HepG2 (cell line): ENCODE results near the gene WNT5B. TPM values are rescaled to one million over a fixed set of nuclear protein-coding genes. Genes with fewer than 3 reads are reported as not detected.

Experiments used
- CEBPZ ChIP-seq: IDR thresholded peaks from 2 replicates; pipeline ENCODE4 v1.6.1; 2012; ENCODE audit warnings: low read length, improper control_type of control experiment
- HINFP ChIP-seq: sonication (generic); formaldehyde crosslinking; IDR thresholded peaks from 2 replicates; pipeline ENCODE4 v1.4.0; 2020; ENCODE audit warnings: low read depth, mild to moderate bottlenecking, missing genetic modification reagents
- IKZF5 ChIP-seq: IDR thresholded peaks from 2 replicates; pipeline ENCODE4 v1.6.1; 2018; ENCODE audit warnings: missing genetic modification reagents, mild to moderate bottlenecking, missing compliant biosample characterization
- PHF21A ChIP-seq: sonication (generic); formaldehyde crosslinking; IDR thresholded peaks from 2 replicates; pipeline ENCODE4 v1.5.0; 2020; ENCODE audit warnings: mild to moderate bottlenecking, missing genetic modification reagents
- RBFOX2 ChIP-seq: fragments of 200-400 bp; formaldehyde crosslinking; IDR thresholded peaks from 2 replicates; pipeline ENCODE4 v1.6.1; 2017; ENCODE audit warnings: low read depth, mild to moderate bottlenecking, low read length
- ZBTB37 ChIP-seq: sonication (generic); formaldehyde crosslinking; IDR thresholded peaks from 2 replicates; pipeline ENCODE4 v1.4.0; 2020; ENCODE audit warnings: mild to moderate bottlenecking, missing genetic modification reagents
- ZNF749 ChIP-seq: sonication (generic); formaldehyde crosslinking; IDR thresholded peaks from 2 replicates; pipeline ENCODE4 v1.8.0; 2022; ENCODE audit warnings: mild to moderate bottlenecking, missing genetic modification reagents, moderate library complexity, borderline replicate concordance
- polyA plus RNA-seq, 8 experiments: library from polyadenylated mRNA; depleted of rRNA in 3 of 8; stranded (reverse) in 7 of 8; unstranded in 1 of 8; fragments of >200 nt; fragmentation: Illumina TruSeq in 4 of 8; extraction: Trizol in 4 of 8; gene quantifications; 2 replicates each; pipeline versions ENCODE4 v1.2.1 to v1.2.3, GENCODE V29; 2011 to 2016; ENCODE audit warnings: low read depth in 4 of 8, missing spikeins in 1 of 8, mixed read lengths in 1 of 8; ENCODE audit not compliant: insufficient read depth in 1 of 8
- total RNA-seq, 5 experiments: library from RNA; depleted of rRNA; stranded (reverse); fragments of >200 nt; fragmentation: Illumina TruSeq; extraction: Trizol; gene quantifications; 2 replicates each; pipeline ENCODE4 v1.2.3, GENCODE V29; 2016; ENCODE audit warnings: low read depth in 1 of 5

Gene WNT5B
- total and polyA plus RNA-seq, 2 of the 13 experiments (the other 11 are each of a cell fraction or from before 2014, with no cell fraction given), result 0.04 TPM; not detected in 1

- TF ChIP-seq ZBTB37 (no peak), CEBPZ (no peak), HINFP (no peak), RBFOX2 (no peak), ZNF749 (no peak), PHF21A (CRISPR knock-in tag) (no peak), IKZF5 (no peak)
Observed at GRCh38 chr12:1616233-1617066, 12.6 kb upstream of the WNT5B start (continued).
